COLO668 (cell line): ENCODE measurements around the gene CD33.

Experiments
- DNase-seq: peaks from one replicate; lab custom pipeline; 2025; ENCODE audit not compliant: unreplicated experiment; lab: John Stamatoyannopoulos, UW

The CD33 gene

DNA sequence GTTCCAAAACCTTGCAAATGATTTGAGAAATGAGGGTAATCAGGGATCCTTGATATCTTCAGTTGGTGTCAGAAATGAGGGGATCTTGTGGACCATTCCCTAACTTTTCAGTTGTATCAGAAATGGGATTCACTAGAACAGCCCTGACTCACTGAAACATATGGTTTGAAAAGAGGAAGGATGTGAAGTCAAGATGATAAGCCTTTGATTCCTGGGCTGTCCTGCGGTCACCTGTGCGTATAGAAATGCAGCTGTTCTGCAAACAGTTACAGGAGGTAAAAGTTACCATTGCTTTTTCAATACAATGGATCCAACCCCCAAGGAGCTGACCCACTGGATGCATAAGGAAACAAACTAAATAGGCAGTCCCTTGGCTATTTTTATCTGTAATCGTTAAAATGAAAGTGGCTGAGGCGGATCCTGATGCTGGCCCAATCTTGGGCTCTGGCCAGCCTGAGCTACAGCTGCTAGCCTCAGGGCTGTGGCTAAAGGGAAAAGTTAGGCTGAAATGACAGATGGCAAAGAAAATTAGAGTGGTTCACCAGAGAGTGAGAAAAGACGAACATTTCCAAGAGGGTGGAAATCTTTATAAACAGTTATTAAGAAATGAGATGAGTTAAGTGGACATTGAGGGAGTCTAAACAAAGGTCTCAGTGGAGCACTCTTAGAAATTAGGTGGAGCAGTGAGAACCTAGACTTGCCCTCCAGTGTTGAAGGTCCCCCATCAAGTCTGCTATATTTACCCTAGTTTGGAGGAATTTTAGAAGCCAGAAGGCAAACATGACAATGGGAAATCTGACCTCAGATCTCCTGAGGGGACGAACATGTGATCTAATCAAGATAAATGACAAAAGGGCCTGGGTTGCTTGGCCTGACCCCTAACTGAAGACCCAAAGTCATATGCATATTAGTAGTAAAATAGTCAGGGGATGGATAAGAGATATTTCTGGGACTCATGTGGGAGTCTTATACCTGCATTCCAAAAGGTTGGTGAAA, 33.6 kb downstream of the CD33 start:
- DNase-seq: no peak

DNA sequence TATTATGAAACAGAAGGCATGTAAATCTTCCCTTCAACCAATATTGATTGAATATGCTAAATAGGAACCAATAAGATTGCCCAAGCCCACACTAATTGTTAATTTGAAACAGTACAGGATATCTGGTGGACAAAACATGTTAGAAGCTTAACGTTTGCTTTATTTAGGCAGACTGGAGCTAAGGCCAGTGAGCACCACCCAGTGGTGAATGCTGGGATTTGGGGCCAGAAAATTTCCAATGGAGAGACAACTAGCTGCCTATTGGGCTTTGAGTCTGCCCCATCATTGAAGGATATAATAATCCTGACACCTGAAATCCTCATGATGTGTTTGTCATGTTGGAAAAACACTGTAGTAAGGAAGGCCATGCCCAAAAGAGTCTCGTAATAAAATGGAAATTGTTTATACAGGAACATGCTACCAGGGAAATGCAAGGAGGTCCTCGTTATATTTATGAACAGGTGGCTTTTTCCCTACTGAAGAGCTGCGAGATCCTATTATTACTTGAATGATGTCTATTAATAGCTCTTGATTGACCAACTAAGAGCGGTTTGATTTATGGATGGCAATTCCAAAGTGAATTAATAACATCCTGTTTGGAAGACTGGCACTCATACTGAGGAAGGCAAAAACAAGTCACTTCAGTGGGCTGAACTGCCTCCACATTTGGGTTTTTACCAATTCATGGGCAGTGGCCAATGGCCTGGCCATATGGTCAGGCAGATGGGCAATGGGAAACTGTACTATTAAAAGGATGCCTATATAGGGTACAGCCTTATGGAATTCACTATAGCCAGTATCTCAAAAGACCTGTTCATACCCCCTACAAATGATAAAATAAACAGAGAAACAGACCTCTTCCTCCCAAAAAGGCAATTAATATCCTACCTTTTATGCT, 34.7 kb downstream of the CD33 start:
- DNase-seq: peak; percentile 6

DNA sequence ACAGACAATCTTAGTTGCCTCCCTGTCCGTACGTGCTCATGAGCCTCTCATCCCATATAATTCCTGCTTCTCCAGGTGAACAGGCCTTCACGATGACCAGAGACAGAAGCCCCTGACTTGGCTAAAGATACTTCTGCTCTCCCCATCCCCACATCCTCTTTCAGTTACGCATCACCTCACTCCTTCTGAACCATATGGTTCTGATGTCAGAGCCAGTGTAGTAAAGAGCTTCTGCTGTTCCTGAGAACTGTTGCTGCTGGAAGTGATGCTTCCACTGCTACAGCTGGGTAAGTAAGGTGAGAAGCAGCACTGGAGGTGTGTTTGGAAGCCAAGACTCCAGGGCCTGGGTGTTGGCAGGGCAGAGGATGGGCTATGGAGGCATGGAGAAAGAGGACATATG, 38.9 kb downstream of the CD33 start:
- DNase-seq: no peak

DNA sequence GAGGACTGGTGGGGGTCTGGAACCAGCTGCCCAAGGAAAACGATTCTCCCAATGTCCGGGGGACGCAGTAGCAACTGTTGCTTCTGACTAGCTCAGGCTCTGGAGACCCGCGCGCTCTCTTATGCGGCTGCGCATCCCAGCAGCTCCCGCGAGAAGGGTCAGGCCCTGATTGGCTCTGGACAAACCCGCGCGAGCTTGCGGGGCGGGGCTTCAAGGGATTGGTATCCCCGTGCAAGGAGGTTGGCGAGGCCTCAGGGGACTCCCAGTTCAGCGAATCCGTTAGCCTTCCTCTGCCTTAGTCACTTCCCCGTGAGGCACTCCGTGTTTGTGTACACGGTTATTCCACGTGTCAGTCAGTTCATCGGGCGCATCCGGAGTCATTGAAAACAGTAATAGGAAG, 46.2 kb downstream of the CD33 start:
- no peak for DNase-seq

DNA sequence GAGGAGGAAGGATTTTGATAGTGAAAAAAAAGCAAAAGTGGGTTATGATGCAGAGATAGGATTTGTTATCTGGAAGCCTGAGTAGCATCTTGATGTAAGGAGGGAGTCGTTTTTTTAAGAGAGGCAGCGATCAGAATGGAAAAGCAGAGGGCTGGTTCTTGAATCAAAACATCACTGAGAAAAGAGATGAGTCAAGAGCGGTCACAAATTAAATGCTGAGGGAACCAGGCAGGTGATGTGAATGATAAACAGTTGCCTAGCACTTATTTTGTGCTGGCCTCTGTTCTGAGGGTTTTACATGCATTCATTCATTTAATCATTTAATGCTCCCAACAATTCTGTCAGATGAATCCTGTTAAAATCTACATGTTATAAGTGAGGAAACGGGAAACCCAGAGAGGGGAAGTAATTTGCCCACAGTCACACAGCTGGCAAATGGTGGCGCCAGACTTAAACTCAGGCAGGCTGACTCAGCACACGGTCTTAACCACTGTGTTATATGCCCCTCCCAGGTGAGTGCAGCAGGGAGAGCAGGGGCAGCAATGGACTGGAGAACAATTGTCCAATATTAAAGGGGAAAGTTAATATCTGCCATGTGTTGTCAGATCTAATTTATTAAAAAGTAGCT, 47.4 kb downstream of the CD33 start:
- no peak for DNase-seq

DNA sequence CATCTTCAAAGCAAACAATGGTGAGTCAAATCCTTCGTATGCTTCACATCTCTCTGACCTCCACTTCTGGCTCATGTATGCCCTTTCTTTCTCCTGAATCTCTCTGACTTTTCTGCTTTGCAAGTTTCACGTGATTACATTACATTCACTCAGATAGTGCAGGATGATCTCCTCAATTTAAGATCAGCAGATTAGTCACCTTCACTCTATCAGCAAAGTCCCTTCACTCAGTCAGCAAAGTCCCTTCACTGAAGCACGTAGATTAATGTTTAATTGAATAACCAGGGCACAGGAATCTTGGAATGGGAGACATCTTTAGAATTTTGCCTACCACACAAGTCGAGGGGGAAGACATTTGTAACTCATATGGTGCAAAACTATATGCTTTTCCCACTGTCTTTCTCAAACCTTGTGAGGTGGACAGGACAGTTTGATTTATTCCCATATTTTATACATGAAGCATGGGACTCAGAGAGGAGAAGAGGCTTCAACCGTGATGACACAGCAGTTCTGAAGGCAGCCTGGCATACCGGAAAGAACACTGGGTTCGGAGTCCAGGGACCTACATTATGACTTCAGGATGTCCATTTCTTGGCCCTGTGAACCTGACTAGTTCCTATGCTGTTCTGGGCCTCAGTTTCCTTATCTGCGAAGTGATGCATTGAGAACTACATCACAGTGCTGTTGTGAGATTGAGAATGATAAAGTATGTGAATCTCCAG, 49.3 kb downstream of the CD33 start:
- DNase-seq: no peak

DNA sequence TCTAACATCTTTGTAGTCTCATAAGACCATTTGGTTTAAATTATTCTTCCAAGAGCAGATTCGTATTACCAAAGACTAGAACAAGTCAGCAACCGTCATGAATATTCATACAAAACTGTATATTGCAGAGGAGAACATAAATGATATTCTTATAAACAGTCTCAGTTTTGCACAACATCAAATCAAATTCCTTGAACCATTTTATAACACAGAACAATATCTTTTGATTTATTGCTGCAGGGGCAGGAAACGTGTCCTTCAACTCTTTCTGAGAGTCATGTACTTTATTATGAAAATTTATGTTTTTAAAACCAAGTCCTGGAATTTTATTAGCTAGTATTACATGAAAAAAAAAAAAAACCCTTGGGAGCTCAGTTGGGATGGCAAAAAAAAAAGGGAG, 52.2 kb downstream of the CD33 start:
- DNase-seq: no peak

DNA sequence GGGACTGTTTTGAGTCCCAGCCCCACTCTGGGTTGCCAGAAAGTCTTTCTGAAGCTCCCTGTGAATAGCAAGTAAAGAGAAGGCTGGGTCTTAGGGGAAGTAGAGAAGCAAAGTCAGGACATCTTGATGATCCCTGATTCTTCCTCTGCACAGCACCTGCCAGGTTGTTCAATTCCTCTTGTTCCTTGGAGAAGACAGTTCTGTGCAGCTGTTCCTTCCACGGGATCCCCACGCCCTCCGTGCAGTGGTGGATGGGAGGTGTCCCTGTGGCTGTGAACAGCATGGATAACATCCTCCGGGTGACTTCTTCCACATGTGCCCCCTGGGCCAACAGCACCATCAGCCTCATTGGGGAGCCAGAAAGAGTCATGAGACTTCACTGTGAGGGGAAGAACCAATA, 57.5 kb downstream of the CD33 start:
- DNase-seq: no peak

DNA sequence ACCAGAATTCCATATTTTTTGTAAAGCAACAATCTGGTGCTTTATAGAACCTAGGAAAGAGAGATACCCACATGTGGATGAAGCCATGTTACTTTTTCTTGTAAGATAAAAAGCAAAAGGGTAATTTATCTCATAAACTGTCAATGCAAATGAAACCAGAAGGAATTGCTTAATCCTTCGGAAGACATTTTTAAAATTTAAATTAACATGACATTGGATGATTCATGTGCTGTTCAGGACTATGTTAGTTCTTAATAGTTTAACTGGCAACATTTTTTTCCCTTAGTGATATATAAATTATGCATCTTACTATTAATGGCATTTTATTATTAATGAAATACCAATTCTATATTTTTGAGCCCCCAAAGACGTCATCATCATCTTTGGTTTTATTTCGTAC, 60.8 kb downstream of the CD33 start:
- DNase-seq: no peak
